AG09309 (cell line): ENCODE measurements around the gene COPZ1.

ENCODE experiments used
- DNase-seq: peaks from one replicate; pipeline ENCODE4 v3.0.0-alpha.2; 2010; ENCODE audit warnings: low read depth
- H3K4me3 ChIP-seq: 2 replicates; pipeline ENCODE4 v1.5.1; 2011; ENCODE audit warnings: mild to moderate bottlenecking, low read depth, low read length, moderate library complexity; ENCODE audit not compliant: control insufficient read depth
- TF ChIP-seq, protein P1 (sequence below): IDR thresholded peaks from 2 replicates; pipeline ENCODE4 v1.5.1; 2011; ENCODE audit warnings: mild to moderate bottlenecking, low read depth, low read length, inconsistent platforms; ENCODE audit not compliant: insufficient read depth, control insufficient read depth; ENCODE audit errors: missing control alignments

The COPZ1 gene

DNA sequence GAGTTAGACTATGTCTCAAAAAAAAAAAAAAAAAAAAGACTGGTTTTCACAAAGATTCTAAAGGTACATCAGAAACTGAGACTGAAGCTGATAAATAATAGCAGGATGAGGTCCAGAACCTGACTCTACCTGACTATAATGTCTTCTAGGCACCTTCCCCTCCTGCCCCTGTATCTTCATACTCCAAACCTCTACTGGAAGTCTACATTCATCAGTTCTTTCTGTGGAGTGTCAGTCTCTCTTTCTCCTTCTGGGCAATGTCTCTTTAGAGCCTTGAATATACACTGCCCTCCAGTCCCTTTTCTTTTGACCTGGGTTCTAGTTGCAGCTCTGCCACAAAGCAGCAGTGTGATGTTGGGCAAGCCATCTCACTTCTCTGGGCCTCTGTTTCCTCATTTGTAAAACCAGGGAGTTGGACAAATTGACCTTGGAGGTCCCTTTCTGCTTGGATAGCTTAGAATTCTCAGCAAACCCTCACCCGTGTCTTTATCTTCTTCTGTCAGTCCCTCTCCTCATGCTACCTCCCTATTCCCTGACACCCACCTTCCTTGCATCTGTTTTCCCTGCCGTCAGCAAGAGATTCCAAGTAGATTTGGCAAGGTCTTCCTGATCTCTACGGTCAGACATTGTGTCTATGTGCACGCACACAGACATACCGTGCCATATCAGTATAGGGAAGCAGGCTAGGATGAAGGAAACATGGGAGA, 28.4 kb upstream of the COPZ1 start:
- no peak overlapping the region for H3K4me3 ChIP-seq
- TF ChIP-seq, protein P1, sequence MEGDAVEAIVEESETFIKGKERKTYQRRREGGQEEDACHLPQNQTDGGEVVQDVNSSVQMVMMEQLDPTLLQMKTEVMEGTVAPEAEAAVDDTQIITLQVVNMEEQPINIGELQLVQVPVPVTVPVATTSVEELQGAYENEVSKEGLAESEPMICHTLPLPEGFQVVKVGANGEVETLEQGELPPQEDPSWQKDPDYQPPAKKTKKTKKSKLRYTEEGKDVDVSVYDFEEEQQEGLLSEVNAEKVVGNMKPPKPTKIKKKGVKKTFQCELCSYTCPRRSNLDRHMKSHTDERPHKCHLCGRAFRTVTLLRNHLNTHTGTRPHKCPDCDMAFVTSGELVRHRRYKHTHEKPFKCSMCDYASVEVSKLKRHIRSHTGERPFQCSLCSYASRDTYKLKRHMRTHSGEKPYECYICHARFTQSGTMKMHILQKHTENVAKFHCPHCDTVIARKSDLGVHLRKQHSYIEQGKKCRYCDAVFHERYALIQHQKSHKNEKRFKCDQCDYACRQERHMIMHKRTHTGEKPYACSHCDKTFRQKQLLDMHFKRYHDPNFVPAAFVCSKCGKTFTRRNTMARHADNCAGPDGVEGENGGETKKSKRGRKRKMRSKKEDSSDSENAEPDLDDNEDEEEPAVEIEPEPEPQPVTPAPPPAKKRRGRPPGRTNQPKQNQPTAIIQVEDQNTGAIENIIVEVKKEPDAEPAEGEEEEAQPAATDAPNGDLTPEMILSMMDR: no peak
- no peak for DNase-seq

GRCh38 chr12:54298904-54299303, 26.0 kb upstream of the COPZ1 start:
- TF ChIP-seq, protein P1: no peak
- H3K4me3 ChIP-seq: no peak overlapping the region
- DNase-seq: no peak

- no peak for DNase-seq
- TF ChIP-seq, protein P1: no peak
- H3K4me3 ChIP-seq: no peak overlapping the region
Measured at GRCh38 chr12:54299515-54300224, 25.3 kb upstream of the COPZ1 start.

DNA sequence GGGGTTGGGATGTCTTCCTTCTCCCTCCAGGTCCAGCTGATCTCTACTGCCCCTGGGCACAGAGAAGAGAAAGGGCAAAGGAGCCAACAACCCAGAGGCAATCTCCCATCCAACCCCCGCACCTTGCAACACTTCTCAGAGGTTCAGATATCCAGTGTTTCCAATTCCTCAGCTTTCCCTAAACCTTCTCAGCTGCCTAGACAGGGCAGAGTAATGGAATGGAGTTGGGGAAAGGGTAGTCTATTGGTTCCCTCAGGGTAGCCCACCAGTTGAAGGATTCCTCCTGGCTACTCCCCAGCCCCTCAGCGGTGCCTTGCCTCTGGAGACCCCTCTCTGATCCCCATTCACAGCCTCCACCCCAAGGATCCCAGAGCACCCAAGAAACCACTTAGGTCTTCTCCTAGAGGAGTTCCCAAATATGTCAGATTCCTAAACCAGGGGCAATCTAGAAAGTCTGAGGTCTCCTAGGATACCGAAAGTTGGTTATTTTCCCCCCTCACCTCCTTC, 24.7 kb upstream of the COPZ1 start:
- H3K4me3 ChIP-seq: peak overlapping the region; percentile 30
- DNase-seq: no peak
- TF ChIP-seq, protein P1: no peak

DNA sequence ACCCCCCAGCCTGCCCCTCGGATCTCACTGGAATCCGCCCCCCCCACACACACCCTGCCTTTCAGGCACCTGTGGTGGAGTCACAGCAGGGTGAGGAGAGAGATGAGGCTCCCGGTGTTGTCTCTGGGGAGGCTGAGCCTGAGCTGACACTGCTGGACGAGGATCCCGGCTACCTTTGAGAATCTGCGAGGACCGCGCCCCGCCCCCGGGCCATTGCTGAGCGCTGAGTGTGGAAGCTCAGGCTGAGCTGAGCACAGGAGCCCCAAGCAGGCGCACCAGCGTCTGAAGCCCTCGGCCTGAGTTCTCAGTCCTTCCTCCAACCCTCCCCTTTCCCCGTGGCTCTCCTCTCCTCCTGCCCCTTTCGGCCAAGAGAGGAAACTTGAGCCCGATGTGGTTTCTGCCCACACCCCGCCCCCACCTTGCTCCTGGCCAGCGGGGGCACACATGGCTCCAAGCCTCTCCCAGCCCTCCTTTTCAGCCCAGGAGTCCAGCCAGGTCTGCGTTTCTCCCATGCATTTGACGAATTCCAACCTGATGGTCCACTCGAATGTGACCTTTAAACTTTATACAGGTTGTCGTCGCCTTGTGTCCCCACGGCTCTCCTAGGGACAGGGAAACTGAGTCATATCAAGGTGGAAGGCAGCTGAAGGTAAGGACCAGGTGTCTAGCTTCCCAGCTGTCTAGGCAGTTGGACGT, 24.1 kb upstream of the COPZ1 start, which contains the start of gene NFE2:
Gene NFE2 (minus strand): TSS at position 284 of the 696 bp plus-strand sequence. CDS start 5,767 bp downstream, outside the sequence.
- H3K4me3 ChIP-seq: peak within 1 kb of the TSS; percentile 30
- no peak for DNase-seq
- TF ChIP-seq, protein P1: no peak

DNA sequence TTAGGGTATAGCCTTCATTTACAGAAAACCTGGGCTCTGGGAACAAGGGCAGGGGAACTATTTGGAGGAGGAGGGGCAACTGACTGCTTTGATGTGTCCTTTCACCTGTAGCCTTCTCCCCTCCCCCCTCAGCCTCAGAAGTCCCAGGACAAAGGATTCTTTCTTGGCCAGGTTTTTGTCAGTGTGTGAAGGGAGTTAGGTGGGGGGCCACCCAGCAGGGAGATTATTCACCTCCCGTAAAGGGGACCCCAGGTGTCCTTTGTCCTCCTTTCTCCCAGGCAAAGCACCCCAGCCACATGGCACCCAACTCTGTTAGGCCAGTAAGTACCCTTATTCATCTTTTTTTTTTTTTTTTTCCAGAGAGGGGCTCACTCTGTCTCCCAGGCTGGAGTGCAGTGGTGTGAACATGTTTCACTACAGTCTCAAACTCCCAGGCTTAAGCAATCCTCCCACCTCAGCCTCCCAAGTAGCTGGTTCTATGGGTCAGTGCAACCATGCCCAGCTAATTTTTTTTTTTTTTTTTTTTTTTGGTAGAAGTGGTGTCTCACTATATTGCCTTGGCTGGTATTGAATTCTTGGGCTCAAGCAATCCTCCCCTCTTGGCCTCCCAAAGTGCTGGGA, 23.4 kb upstream of the COPZ1 start:
- TF ChIP-seq, protein P1: no peak
- no peak overlapping the region for H3K4me3 ChIP-seq
- no peak for DNase-seq
